ENCODE results near the gene BHLHE23. TPM values are rescaled to one million over a fixed set of nuclear protein-coding genes. Genes with fewer than 3 reads are reported as not detected.

The BHLHE23 gene
- total RNA-seq, 1 donor from 2014 or later = 23.9 TPM

GRCh38 chr20:63014710-63015109 is 7.9 kb upstream of the BHLHE23 start:
- Mint-ChIP-seq H3K4me3 (ENCODE audit: unreplicated experiment) (peak overlapping the region; percentile 81), H3K27me3 (ENCODE audit: unreplicated experiment) (peaks cover 9% of the 10 kb centered on the region), H3K9me3 (ENCODE audit: unreplicated experiment) (peaks cover 23% of the 10 kb centered on the region), H3K4me1 (ENCODE audit: low read depth, unreplicated experiment) (peaks cover 21% of the 10 kb centered on the region), H3K27ac (ENCODE audit: unreplicated experiment) (peak overlapping the region; percentile 99), H3K36me3 (ENCODE audit: unreplicated experiment) (peaks cover 10% of the 10 kb centered on the region)
- DNase-seq = peak; percentile 89
- TF ChIP-seq CTCF (IDR thresholded peaks at IDR 0.05; ENCODE audit: partially characterized antibody, unreplicated experiment) = no peak

GRCh38 chr20:63014287-63014686 is 7.5 kb upstream of the BHLHE23 start:
- H3K27me3 Mint-ChIP-seq (ENCODE audit: unreplicated experiment) = peaks cover 7% of the 10 kb centered on the region
- no peak for TF ChIP-seq CTCF (IDR thresholded peaks at IDR 0.05; ENCODE audit: partially characterized antibody, unreplicated experiment)
- peak overlapping the region; percentile 99 for H3K27ac Mint-ChIP-seq (ENCODE audit: unreplicated experiment)
- H3K4me3 Mint-ChIP-seq (ENCODE audit: unreplicated experiment) = peak overlapping the region; percentile 81
- H3K9me3 Mint-ChIP-seq (ENCODE audit: unreplicated experiment) = peaks cover 23% of the 10 kb centered on the region
- peaks cover 10% of the 10 kb centered on the region for H3K36me3 Mint-ChIP-seq (ENCODE audit: unreplicated experiment)
- peaks cover 21% of the 10 kb centered on the region for H3K4me1 Mint-ChIP-seq (ENCODE audit: low read depth, unreplicated experiment)
- DNase-seq = no peak

GRCh38 chr20:63013207-63013606 is 6.4 kb upstream of the BHLHE23 start:
- H3K9me3 Mint-ChIP-seq (ENCODE audit: unreplicated experiment) = peaks cover 21% of the 10 kb centered on the region
- H3K36me3 Mint-ChIP-seq (ENCODE audit: unreplicated experiment) = peaks cover 10% of the 10 kb centered on the region
- no peak for DNase-seq
- TF ChIP-seq CTCF (IDR thresholded peaks at IDR 0.05; ENCODE audit: partially characterized antibody, unreplicated experiment) = no peak
- H3K27me3 Mint-ChIP-seq (ENCODE audit: unreplicated experiment) = peaks cover 7% of the 10 kb centered on the region
- peaks cover 19% of the 10 kb centered on the region for H3K4me1 Mint-ChIP-seq (ENCODE audit: low read depth, unreplicated experiment)
- H3K4me3 Mint-ChIP-seq (ENCODE audit: unreplicated experiment) = no peak overlapping the region
- H3K27ac Mint-ChIP-seq (ENCODE audit: unreplicated experiment) = peak overlapping the region; percentile 99

GRCh38 chr20:63011798-63012197 is 5.0 kb upstream of the BHLHE23 start:
- Mint-ChIP-seq H3K4me3 (ENCODE audit: unreplicated experiment) (no peak overlapping the region), H3K4me1 (ENCODE audit: low read depth, unreplicated experiment) (peaks cover 19% of the 10 kb centered on the region), H3K9me3 (ENCODE audit: unreplicated experiment) (peaks cover 21% of the 10 kb centered on the region), H3K36me3 (ENCODE audit: unreplicated experiment) (peaks cover 10% of the 10 kb centered on the region), H3K27ac (ENCODE audit: unreplicated experiment) (no peak overlapping the region), H3K27me3 (ENCODE audit: unreplicated experiment) (peaks cover 7% of the 10 kb centered on the region)
- no peak for TF ChIP-seq CTCF (IDR thresholded peaks at IDR 0.05; ENCODE audit: partially characterized antibody, unreplicated experiment)
- DNase-seq = peak; percentile 11

- peak overlapping the region; percentile 64 for H3K4me3 Mint-ChIP-seq (ENCODE audit: unreplicated experiment)
- peaks cover 10% of the 10 kb centered on the region for H3K36me3 Mint-ChIP-seq (ENCODE audit: unreplicated experiment)
- peak; percentile 16 for DNase-seq
- peaks cover 12% of the 10 kb centered on the region for H3K4me1 Mint-ChIP-seq (ENCODE audit: low read depth, unreplicated experiment)
- TF ChIP-seq CTCF (IDR thresholded peaks at IDR 0.05; ENCODE audit: partially characterized antibody, unreplicated experiment) = no peak
- H3K27me3 Mint-ChIP-seq (ENCODE audit: unreplicated experiment) = peaks cover 6% of the 10 kb centered on the region
- H3K27ac Mint-ChIP-seq (ENCODE audit: unreplicated experiment) = no peak overlapping the region
- H3K9me3 Mint-ChIP-seq (ENCODE audit: unreplicated experiment) = peaks cover 21% of the 10 kb centered on the region
Observed at GRCh38 chr20:63009988-63010769, 3.4 kb upstream of the BHLHE23 start.

All from glutamatergic neuron (in vitro differentiated cells).